ENCODE data around the gene SLC25A36.

The SLC25A36 gene, protein sequence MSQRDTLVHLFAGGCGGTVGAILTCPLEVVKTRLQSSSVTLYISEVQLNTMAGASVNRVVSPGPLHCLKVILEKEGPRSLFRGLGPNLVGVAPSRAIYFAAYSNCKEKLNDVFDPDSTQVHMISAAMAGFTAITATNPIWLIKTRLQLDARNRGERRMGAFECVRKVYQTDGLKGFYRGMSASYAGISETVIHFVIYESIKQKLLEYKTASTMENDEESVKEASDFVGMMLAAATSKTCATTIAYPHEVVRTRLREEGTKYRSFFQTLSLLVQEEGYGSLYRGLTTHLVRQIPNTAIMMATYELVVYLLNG

GRCh38 chr3:140941434-140942220 lies at the start of gene SLC25A36:
Gene SLC25A36, plus strand, starts transcription at chr3:140941836. Its CDS starts 219 bp downstream, at chr3:140942055.
- DNase-seq (ENCODE audit: low read depth): peak; percentile 98

- DNase-seq (ENCODE audit: low read depth): peak; percentile 0
These were observed 44.6 kb upstream of the SLC25A36 start for GRCh38 chr3:140896997-140897396.

GRCh38 chr3:140898340-140899180 lies 43.1 kb upstream of the SLC25A36 start:
- peak; percentile 83 for DNase-seq (ENCODE audit: low read depth)

- DNase-seq (ENCODE audit: low read depth): no peak
These were observed 42.3 kb upstream of the SLC25A36 start for GRCh38 chr3:140899363-140899762.

DNA sequence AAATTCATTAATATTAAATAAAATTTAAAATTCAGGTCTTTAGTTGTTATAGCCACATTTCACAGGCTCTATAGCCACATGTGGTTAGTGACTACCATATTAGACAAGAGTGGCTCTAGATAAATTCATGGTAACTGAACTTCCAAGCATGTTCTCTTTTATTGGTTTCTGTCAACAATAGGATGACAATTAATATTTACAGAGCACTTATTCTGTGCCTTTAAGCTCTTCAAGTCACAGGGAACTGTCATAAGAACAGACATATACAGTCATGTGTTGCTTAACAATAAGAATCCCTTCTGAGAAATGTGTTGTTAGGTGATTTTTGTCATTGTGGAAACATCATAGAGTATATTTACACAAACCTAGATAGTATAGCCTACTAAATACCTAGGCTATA lies 38.8 kb upstream of the SLC25A36 start:
- DNase-seq (ENCODE audit: low read depth): no peak

- DNase-seq (ENCODE audit: low read depth): peak; percentile 5
These were observed 38.4 kb upstream of the SLC25A36 start for GRCh38 chr3:140903196-140903595.

DNA sequence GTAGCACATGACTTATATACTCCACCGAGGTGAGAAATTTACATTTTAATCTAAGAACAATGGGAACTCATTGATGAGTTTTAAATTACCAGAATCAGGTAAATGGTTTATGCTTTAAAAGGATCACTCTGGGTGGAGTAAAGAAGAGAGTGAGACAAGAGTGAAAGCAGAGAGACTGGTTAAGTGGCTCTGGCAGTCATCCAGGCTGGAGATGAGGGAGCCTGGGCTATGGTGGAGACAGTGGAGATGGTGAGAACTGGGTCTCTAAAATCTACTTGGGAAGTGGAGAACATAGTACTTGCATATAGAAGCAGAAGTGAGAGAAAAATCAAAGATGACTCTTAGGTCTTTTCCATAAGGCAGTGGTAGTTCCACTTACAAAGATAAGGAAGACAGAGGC lies 37.1 kb upstream of the SLC25A36 start:
- DNase-seq (ENCODE audit: low read depth): peak; percentile 1

GRCh38 chr3:140905559-140905958 lies 36.1 kb upstream of the SLC25A36 start:
- DNase-seq (ENCODE audit: low read depth): no peak

DNA sequence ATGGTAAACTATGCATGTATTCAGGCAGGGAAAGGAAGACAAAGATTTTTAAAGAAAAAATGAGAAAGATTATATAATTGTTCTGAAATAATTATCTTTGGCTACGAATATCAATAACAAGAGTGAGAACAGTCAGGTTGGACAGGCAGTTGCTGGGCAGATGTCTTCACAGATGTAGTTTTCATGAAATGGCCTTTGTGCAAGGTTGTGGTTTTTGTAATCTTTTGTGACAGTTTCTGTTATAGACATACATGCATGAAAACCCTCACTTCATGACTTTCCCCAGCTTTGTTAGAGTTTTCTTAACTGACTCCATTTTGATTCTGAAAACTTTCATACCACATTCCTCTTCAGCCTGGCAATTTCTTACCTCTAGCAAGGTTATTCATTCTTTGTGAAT lies 34.9 kb upstream of the SLC25A36 start:
- no peak for DNase-seq (ENCODE audit: low read depth)

DNA sequence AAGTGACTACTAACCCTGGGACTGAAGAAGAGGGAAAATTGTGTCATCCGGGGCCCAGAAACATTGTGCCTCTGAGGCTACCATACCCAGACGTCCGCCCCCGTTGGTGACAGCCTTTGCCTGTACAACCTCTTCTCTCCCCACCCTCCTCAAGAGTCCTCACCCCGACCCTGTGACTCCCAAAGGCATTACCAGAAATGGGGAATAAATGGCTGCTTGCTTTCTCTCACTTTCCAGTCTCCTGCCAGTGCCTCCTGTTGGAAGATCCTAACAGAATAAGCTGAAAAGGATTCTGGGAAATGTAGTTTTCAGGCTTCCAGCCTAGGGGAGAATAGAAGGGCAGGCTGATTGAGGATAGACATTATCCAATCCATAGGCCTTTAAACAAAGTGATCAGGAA lies 30.8 kb upstream of the SLC25A36 start:
- DNase-seq (ENCODE audit: low read depth): peak; percentile 30

GRCh38 chr3:140911822-140912221 lies 29.8 kb upstream of the SLC25A36 start:
- no peak for DNase-seq (ENCODE audit: low read depth)

GRCh38 chr3:140913728-140914127 lies 27.9 kb upstream of the SLC25A36 start:
- no peak for DNase-seq (ENCODE audit: low read depth)

DNA sequence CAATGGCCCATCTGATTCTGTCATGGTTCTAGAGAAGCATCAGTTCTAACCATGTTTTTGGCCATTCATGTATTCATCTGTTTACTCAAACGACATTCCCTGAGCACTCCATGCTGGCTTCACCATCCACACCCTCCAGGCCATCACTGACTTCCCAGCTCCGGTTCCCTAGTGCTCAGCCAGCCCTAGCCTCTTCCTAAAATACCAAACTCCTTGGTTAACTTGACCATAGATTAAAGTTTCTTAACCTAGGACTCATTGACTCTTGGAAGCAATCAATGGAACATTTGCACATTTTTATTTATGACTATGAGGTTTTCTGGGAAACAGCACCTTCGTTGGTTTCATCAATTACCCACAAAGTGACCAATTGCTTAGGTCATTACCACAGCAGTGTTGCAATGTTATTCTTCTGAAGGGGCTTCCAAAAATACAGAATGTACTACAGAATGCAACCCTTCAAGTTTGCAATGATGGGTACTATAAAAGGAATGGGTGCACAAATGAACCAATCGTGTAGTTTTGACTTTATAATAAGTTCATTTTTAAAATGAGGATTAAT lies 27.2 kb upstream of the SLC25A36 start:
- no peak for DNase-seq (ENCODE audit: low read depth)

DNA sequence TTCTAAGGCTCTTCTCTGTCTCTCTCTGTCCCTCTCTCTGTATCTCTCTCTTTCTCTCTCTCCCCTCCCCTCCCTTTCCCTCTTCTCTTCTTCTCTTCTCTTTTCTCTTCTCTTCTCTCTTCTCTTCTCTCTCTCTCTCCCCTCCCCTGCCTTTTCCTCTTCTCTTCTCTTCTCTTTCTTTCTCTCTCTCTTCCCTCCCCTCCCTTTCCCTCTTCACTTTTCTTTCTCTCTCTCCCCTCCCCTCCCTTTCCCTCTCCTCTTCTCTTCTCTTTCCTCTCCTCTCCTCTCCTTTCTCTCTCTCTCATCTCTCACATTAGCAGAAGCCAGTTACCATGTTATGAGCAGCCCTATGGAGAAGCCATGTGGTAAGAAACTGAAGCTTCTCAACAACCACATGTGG lies 25.0 kb upstream of the SLC25A36 start:
- no peak for DNase-seq (ENCODE audit: low read depth)

- DNase-seq (ENCODE audit: low read depth): no peak
These were observed 23.9 kb upstream of the SLC25A36 start for GRCh38 chr3:140917772-140918171.

GRCh38 chr3:140920029-140920428 lies 21.6 kb upstream of the SLC25A36 start:
- no peak for DNase-seq (ENCODE audit: low read depth)

DNA sequence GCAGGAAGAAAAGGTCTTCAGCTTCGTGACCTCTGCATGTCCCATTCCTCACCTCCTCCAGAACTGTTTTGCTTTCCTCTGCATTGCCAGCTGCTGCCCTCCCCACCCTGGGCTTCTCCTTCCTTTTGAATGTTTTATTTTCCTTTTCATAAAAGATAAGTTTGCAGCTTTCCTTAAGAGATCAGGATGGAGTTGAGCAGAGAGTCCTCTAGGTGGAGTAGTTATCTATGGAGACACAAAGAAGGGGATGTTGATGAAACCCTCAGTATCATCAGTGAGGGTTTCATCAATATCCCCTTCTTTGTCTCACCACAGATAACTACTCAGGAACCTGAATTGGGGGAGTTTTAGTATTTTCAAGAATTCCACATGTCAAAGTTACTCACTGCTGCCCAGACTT lies 19.0 kb upstream of the SLC25A36 start:
- peak; percentile 37 for DNase-seq (ENCODE audit: low read depth)

DNA sequence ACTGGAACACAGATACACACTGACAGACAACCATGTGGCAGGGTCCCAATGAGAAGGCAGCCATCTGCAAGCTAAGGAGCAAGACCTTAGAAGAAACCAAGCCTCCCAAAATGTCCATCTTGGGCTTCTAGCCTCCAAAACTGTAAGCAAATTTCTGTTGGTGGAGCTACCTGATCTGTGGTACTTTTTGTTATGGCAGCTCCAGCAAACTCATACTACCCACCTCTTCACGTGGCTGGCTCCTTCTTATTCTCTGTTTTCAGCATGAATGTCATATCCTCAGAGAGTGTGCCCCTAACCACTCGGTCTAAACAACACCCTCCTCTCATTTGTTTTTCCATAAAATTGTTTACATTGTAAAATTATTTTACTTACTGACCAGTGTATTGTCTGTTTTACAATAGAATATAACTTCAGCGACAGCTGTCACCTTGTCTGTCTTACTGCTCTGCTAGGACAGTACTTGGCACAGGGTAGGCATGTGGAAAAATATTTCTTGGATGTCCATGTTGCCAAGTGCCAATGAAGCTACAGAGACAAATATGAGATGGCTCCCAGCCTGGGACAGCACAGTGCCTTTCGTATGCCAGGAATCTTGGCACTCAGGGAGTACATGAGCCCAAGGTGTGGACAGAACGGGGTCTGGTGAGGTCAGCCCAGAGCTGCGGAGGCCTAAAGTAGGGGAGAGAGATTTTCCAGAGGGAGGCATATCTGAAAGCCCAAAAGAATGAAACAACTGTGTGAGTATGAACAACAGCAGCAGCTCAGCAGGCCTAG lies 17.4 kb upstream of the SLC25A36 start:
- DNase-seq (ENCODE audit: low read depth): no peak

- no peak for DNase-seq (ENCODE audit: low read depth)
These were observed 14.2 kb upstream of the SLC25A36 start for GRCh38 chr3:140927279-140928069.

DNA sequence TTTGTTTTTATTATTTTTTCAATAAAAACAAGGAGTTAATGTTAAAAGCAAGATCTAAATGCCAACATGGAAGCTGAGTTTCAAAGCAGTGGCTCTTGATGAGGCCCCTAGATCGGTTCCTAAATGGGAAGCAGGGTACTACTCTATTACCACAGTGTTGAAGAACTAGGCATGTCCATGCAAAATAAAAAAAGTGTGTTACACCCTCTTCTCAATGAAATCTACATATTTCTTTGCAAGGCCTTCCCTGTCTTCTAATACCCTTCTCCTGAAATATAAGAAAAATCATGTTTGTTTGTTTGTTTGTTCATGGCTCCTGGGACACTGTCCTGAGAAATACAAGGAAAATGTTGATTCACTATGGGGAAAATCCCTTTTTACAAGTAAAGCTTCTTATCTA lies 12.2 kb upstream of the SLC25A36 start:
- no peak for DNase-seq (ENCODE audit: low read depth)

- no peak for DNase-seq (ENCODE audit: low read depth)
These were observed 10.6 kb upstream of the SLC25A36 start for GRCh38 chr3:140931016-140931454.

All from EH (cell line).